ENCODE results near the gene P2RX6.

DNA sequence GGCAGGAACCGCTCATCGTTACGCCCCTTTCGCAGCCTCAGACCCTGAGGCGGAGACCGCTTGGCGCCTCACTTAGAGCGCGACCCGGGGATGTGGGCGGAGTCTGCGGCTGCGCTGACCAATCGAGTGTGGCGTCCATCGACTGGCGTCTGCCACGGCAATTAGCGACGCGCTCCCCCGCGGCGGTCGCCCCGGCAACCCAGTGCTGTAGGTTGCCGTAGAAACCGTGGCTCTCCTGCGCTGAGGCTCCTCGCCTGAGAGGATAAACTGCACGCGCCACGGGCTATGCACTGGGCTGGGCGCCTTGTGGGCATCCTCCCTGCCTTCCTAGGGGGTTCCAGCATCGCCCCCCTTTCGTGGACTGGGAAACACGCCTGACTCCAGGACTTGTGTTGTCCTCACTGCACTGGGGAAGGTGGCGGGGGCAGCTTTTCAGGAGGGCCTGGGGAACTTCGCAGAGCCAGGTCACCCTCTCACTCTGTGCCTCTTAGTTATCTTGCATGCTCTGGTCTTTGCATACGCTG, 701 bp upstream of the P2RX6 start:
- TF ChIP-seq, protein P1, sequence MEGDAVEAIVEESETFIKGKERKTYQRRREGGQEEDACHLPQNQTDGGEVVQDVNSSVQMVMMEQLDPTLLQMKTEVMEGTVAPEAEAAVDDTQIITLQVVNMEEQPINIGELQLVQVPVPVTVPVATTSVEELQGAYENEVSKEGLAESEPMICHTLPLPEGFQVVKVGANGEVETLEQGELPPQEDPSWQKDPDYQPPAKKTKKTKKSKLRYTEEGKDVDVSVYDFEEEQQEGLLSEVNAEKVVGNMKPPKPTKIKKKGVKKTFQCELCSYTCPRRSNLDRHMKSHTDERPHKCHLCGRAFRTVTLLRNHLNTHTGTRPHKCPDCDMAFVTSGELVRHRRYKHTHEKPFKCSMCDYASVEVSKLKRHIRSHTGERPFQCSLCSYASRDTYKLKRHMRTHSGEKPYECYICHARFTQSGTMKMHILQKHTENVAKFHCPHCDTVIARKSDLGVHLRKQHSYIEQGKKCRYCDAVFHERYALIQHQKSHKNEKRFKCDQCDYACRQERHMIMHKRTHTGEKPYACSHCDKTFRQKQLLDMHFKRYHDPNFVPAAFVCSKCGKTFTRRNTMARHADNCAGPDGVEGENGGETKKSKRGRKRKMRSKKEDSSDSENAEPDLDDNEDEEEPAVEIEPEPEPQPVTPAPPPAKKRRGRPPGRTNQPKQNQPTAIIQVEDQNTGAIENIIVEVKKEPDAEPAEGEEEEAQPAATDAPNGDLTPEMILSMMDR (IDR thresholded peaks at IDR 0.05) = no peak
- TF ChIP-seq POLR2A (IDR thresholded peaks at IDR 0.05) = peak in 1 of 4 donors; percentile 13
- TF ChIP-seq EP300 (IDR thresholded peaks at IDR 0.05) = no peak
- no peak for TF ChIP-seq POLR2AphosphoS5 (IDR thresholded peaks at IDR 0.05)
